Rectal smooth muscle tissue (tissue), 1 donor: ENCODE data around the gene ZMIZ1.

Source experiments
- H3K27ac ChIP-seq: one replicate; pipeline ENCODE4 v1.7.0; 2013; ENCODE audit warnings: low read depth, low read length, inconsistent platforms
- H3K27me3 ChIP-seq: one replicate; pipeline ENCODE4 v1.7.0; 2013; ENCODE audit warnings: low read length; ENCODE audit not compliant: control insufficient read depth, insufficient read depth
- H3K36me3 ChIP-seq: one replicate; pipeline ENCODE4 v1.7.0; 2013; ENCODE audit warnings: low read length; ENCODE audit not compliant: control insufficient read depth, insufficient read depth
- H3K4me1 ChIP-seq: one replicate; pipeline ENCODE4 v1.7.0; 2013; ENCODE audit warnings: low read length; ENCODE audit not compliant: control insufficient read depth, insufficient read depth
- H3K4me3 ChIP-seq: one replicate; pipeline ENCODE4 v1.7.0; 2013; ENCODE audit warnings: low read length
- H3K9ac ChIP-seq: one replicate; pipeline ENCODE4 v1.7.0; 2013; ENCODE audit warnings: low read length

ZMIZ1 gene

DNA sequence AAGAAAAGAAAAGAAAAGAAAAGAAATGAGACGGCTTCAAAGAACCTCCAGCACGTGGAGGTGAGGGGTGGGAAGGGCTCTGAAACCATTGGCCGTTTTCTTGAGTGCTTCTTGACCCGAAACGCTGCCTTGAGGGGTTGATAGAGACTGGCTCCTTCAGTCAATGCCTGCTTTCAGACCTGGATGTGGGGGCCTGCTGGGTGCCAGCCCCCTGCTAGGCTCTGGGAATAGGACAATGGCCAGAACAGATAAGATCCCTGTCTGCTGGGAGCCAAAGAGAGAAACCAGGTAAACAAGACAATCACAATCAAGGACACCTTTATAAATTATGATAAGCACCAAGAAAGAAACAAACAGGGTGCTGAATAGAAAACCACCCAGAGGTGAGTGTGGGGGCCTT, 27.7 kb downstream of the ZMIZ1 start:
- Histone ChIP-seq H3K9ac (no peak overlapping the region), H3K4me3 (no peak overlapping the region), H3K27me3 (no peaks in the 10 kb centered on the region), H3K36me3 (no peaks in the 10 kb centered on the region), H3K4me1 (peaks cover 16% of the 10 kb centered on the region), H3K27ac (no peak overlapping the region)

DNA sequence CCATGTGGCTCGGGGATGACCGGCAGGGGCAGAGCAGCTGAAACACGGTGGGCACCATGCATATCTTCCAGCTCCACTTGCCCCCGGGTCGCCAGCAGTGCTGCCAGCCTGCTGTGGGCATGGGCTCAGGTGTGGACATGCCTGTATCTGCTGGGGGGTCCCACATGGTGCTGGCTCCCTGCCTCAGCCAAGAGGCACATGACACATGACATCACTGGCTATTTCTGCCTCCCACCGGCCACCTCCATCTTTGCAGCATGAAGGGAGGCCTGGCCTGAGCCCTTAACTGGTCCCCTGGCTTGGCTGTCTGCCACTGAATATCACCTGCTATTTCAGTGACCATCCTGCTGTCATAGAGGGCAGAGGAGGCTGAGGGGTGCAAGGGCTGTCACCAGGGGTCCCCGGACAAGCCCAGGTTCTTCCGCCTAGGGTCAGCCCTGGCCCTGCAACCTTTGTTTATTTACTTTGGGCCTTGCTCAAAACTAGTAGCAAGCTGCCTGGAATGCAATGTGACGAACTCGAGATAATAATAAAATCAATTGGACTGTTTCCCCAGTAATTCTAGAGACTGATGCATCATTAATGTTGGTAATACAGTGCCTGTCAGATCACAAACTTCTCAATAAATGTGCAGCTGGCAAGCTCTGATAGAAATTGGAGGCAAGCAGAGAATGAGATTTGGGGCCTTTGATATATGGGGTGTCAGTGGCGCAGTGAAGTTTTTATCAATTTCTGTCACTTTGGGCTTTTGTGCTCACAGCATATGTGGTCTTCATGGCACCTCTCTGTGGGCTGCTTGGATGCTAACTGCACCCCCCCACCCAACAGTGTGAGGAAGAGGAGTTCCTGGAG, 28.5 kb downstream of the ZMIZ1 start:
- no peaks in the 10 kb centered on the region for H3K36me3 ChIP-seq
- H3K4me3 ChIP-seq: no peak overlapping the region
- peaks cover 23% of the 10 kb centered on the region for H3K4me1 ChIP-seq
- H3K9ac ChIP-seq: no peak overlapping the region
- no peaks in the 10 kb centered on the region for H3K27me3 ChIP-seq
- H3K27ac ChIP-seq: no peak overlapping the region

DNA sequence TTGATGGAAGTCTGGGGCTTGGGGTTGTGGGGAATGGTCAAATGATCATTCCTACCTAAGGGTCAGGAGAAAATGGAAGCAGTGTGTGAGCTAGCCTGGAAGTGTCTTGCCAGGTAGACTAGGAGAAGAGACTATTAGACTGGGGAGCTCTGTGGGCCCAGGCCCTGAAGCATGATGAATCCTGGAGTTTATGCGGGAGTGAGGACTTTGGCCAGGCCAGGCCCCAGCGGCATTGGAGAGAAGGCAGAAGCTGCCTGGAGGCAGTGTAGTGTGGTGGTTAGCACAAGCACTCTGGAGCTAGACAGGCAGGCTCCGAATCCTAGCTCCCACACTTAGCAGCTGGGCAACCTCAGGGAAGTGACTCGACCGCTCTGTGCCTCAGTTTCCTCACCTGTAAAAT, 29.3 kb downstream of the ZMIZ1 start:
- Histone ChIP-seq H3K9ac (no peak overlapping the region), H3K36me3 (no peaks in the 10 kb centered on the region), H3K4me3 (no peak overlapping the region), H3K27me3 (no peaks in the 10 kb centered on the region), H3K4me1 (peaks cover 29% of the 10 kb centered on the region), H3K27ac (no peak overlapping the region)

DNA sequence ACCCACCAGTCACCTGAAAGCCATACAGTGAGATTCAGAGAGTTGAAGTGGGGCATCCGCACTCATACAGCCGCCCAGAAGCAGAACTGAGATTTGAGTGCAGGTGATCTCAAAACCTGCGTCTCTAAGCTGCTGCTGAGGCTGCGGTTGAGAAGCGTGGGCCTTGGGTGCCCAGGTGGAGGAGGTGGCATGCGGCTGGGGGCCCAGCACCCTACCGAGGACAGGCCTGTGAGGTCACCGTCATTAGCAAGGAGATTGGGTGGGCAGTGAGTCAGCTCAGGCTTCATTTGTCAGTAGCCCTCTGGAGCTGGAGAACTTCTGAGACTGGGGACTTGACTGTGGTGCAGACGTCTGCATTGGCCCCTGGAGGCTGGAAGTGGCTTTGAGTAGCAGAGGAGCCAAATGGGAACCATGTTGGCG, 29.8 kb downstream of the ZMIZ1 start:
- Histone ChIP-seq H3K4me1 (peaks cover 31% of the 10 kb centered on the region), H3K27ac (no peak overlapping the region), H3K27me3 (no peaks in the 10 kb centered on the region), H3K4me3 (no peak overlapping the region), H3K9ac (no peak overlapping the region), H3K36me3 (no peaks in the 10 kb centered on the region)

DNA sequence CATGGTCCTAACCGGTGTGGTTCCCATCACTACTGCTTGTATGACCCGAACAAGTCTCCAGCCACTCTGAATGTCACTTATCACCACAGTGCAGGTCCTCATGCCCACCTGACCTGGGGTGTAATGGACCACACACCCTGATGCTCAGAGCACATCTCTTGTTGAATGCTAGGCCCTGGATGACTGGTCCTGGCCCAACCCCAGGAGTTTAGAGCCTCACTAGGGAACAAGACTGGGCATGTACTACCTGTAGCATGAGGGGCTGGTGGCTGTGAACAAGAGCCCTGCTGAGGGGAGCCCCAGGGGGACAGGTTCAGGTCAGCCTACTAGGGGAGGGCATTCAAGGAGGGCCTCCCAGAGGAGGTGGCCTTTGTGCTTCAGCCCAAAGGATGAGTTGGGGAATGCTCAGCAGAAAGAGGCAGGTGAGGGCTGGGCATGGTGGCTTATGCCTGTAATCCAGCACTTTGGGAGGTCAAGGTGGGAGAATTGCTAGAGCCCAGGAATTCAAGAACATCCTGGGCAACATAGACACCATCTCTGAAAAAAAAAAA, 31.2 kb downstream of the ZMIZ1 start:
- H3K36me3 ChIP-seq: no peaks in the 10 kb centered on the region
- H3K27ac ChIP-seq: no peak overlapping the region
- no peak overlapping the region for H3K9ac ChIP-seq
- H3K27me3 ChIP-seq: no peaks in the 10 kb centered on the region
- H3K4me3 ChIP-seq: no peak overlapping the region
- H3K4me1 ChIP-seq: peaks cover 41% of the 10 kb centered on the region

DNA sequence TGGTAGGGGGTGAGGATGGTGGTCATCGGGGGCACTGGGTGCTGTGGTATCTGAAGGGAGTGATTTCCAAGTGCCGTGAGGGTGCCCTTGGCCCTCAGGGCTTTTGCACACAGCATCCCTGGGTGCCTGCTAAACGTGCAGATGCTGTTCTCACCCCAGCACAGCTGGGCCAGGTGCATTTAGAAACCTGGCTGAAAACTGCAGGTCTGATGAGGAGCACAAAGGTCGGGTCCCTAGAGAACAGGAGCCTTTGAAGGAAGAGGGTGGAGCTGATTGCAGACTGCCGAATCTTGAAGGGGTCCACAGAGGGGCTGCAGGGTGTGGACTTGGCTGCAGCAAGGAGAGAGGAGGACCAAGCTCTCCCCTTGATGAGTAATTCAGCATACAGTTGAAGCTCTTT, 32.0 kb downstream of the ZMIZ1 start:
- Histone ChIP-seq H3K4me1 (peaks cover 46% of the 10 kb centered on the region), H3K4me3 (peak overlapping the region; percentile 16), H3K27me3 (no peaks in the 10 kb centered on the region), H3K36me3 (no peaks in the 10 kb centered on the region), H3K9ac (no peak overlapping the region), H3K27ac (peak overlapping the region; percentile 70)

DNA sequence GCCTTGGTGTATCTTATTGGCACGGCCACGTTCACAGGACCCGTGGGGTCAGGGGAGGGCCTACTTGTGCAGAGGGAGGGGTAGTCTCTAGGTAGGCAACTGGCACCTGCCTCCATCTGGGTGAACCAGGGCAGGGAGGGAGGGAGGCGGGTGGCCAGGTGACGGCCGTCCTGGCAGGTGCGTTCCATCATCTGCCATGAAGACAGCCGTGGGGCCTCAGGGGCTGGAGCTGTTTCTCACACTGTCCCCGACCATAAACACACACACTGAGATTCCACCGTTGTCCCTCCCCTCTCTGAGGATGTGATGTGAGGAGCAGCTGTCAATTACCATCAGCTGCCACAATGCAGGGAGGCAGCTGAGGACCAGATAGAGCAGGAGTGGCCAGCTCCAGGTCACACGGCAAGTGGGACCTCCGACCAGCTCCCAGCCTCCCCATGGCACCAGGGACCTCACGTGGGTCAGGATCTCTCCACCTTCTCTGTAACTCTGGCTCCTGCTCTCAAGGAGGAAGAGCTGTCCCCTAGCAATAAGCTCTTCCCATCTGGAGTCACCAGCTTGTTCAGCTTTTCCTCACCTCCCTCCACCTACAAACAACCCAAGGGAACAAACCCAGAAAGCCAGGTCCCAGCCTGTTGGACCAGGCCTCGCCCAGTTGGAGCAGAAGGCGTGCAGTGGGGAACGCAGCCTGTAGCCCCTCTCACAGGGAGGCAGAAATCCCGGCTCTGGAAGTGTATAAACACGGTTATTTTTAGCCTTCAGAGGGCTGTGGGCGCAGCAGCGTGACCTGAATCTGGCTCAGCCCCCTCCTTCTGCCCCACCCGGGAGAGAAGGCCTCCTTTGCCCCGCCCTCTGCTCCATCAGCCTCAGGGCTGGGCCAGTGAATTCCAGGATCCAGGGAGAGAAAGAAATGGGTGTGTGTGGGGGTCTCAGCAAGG, 33.1 kb downstream of the ZMIZ1 start:
- H3K27ac ChIP-seq: peak overlapping the region; percentile 70
- no peaks in the 10 kb centered on the region for H3K36me3 ChIP-seq
- peaks cover 46% of the 10 kb centered on the region for H3K4me1 ChIP-seq
- H3K27me3 ChIP-seq: no peaks in the 10 kb centered on the region
- H3K4me3 ChIP-seq: peak overlapping the region; percentile 16
- no peak overlapping the region for H3K9ac ChIP-seq

DNA sequence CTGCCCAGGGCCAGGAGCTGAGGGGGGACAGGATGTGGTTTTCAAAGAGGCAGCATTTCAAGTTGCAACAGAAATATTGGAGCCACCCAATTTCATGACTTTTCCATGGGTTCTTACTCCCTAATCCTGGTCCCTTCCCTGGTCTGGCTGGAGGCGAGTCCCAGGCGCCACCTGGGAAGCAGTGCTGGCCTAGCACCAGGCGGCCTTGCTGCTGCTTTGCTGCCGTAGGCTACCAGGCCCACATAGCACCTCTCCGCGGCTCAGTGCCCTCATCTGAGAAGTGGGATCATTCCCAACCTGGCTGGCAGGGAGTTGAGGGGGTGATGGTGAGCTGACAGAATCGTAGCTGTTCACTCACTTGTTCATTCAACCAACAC, 33.7 kb downstream of the ZMIZ1 start:
- Histone ChIP-seq H3K27ac (peak overlapping the region; percentile 70), H3K36me3 (no peaks in the 10 kb centered on the region), H3K9ac (no peak overlapping the region), H3K4me1 (peaks cover 46% of the 10 kb centered on the region), H3K4me3 (no peak overlapping the region), H3K27me3 (no peaks in the 10 kb centered on the region)

DNA sequence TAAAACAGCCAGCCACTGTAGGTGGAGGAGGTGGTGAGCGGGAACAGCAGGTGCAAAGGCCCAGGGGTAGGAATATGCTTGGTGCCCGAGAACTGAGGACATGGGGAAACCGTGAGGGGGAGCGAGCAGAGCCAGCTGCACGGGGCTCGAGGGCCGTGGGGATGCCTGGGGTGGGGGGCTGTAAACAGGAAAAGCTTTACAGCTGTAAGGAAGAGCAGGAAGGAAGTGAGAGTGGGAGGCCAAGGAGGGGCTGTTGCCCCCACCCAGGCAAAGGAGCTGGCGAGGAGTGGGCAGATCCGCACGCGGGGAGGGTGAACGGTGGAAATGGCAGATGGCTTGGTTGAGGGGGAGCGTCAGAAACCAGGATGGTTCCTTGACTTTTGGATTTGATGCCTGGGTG, 34.4 kb downstream of the ZMIZ1 start:
- H3K27ac ChIP-seq: peak overlapping the region; percentile 27
- H3K4me3 ChIP-seq: no peak overlapping the region
- H3K4me1 ChIP-seq: peaks cover 50% of the 10 kb centered on the region
- no peak overlapping the region for H3K9ac ChIP-seq
- no peaks in the 10 kb centered on the region for H3K36me3 ChIP-seq
- H3K27me3 ChIP-seq: no peaks in the 10 kb centered on the region

DNA sequence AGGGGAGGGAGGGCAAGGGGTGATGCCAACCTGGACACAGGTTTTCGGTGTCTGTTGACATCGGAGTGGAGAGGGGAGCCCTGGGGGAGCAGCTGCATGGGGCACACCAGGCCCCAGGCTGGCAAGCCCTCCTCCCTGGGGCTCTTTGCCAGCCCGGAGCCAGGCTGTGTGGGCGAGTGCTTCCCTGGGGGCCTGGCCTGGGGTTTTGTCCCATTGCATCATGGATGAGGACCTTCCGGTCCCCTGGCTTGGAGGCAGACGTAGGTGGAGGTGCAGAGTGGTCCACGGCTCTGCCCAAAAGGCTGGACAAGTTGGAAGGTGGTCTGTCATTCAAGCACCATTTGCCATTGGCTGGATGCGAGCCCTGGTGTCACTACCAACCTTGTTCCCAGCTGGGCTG, 34.8 kb downstream of the ZMIZ1 start:
- Histone ChIP-seq H3K27ac (peak overlapping the region; percentile 27), H3K27me3 (no peaks in the 10 kb centered on the region), H3K36me3 (no peaks in the 10 kb centered on the region), H3K9ac (no peak overlapping the region), H3K4me1 (peaks cover 50% of the 10 kb centered on the region), H3K4me3 (no peak overlapping the region)

DNA sequence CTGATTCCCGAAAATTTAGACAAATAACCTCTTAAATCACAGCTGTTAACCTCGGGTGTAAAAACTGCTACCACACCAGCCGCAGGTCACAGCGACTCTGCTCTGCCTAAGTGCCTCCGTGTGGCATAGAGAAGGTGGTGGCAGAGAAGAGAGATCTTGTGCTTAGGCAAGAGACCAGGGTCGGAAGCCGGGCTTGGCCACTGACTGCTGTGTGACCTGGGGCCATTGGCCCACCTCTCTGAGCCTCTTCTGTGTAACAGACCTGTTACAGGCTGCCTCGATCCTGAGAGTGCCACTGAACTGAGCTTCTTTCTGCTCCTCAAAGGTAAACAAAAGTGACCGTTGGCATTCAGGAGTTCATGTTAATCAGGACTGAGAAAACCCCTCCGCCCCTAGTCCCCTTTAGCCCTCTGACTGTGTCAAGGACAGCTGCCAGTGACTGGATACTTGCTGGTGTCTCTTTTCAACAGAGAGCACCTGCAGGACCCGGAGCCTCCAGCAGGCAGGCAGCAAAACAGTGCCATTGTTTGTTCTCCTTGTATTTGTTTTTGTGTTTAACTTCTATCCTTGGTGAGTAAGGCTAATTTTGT, 36.5 kb downstream of the ZMIZ1 start:
- H3K27me3 ChIP-seq: no peaks in the 10 kb centered on the region
- H3K36me3 ChIP-seq: no peaks in the 10 kb centered on the region
- no peak overlapping the region for H3K4me3 ChIP-seq
- peak overlapping the region; percentile 27 for H3K27ac ChIP-seq
- peaks cover 50% of the 10 kb centered on the region for H3K4me1 ChIP-seq
- H3K9ac ChIP-seq: no peak overlapping the region

DNA sequence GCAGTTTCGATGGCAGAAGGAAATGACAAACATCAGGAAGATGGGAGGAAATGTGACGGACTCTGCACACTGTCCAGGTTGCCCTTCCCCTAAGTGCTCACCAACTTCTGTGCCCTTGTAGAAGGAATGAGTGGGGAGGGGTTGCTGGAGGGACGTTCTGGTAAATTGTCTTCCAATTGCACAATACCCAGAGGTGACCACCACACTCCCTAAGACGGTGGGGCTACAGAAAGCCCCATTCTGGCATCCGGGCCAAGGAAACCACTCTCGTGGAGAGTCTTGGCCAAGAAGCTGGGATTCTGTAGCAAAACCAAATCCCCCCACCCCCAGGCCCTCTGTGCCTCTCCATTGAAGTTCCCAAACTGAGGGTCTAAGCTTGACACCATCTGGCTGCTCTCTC, 37.1 kb downstream of the ZMIZ1 start:
- no peak overlapping the region for H3K9ac ChIP-seq
- peaks cover 45% of the 10 kb centered on the region for H3K4me1 ChIP-seq
- H3K36me3 ChIP-seq: peaks cover 5% of the 10 kb centered on the region
- no peaks in the 10 kb centered on the region for H3K27me3 ChIP-seq
- no peak overlapping the region for H3K4me3 ChIP-seq
- no peak overlapping the region for H3K27ac ChIP-seq
